Activated gamma-delta T cell (primary cell): ENCODE measurements around the gene EEFSEC.

ENCODE experiments used
- DNase-seq: peaks from one replicate; lab custom pipeline; 2025; lab: John Stamatoyannopoulos, UW

The EEFSEC gene

DNA sequence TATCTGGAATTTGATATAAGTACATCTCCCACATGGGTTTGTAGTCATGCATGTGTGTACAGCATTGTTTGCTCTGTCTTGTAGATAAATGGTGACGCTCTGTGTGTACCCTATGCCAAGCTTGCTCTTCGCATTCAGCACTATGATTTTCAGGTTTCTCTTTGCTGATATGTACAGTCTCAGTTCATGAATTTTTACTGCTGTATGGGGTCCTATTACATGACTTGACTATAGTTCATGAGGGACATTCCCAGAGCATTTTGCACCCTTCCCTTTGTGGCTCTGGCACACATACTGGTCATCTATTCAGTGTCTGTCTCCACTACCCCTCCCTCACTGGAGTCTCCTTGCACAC is 132.7 kb downstream of the EEFSEC start:
- DNase-seq: no peak

DNA sequence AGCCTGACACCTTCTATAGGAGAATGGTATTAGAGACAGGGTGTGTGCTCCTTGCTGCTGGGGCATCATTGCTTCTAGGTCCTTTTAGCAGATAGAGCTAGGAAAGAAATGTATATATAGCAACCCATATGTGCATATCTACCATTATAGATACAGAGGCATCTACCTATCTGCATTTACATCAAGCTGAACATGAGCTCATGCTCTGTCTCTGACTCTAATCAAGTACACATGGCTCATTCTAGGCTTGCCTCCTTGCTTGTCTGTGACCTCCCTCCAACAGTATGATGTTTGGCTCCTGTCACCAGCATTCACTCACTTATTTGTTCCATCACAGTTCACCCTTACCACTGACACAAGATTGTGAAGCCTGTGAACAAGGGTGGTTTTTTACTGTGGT is 133.4 kb downstream of the EEFSEC start:
- DNase-seq: no peak

DNA sequence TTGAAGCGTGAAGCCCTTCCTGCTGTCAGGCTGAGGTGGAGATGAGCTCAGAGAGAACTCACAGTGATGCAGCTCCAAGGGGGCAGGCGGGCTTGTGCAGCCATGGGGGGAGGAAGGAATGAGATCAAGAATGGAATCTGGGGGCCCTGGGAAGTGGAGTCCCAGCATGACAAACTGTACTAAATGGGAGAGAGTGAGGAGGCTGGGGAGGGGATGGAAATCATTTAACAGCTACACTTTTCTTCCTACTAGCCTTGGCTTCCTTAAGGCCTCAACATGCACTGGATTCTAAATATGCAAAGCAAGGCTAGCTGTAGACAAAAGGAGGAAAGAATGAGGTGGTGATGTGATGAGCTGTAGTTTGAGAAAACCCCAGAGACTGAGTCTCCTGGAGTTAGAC is 133.9 kb downstream of the EEFSEC start:
- no peak for DNase-seq

DNA sequence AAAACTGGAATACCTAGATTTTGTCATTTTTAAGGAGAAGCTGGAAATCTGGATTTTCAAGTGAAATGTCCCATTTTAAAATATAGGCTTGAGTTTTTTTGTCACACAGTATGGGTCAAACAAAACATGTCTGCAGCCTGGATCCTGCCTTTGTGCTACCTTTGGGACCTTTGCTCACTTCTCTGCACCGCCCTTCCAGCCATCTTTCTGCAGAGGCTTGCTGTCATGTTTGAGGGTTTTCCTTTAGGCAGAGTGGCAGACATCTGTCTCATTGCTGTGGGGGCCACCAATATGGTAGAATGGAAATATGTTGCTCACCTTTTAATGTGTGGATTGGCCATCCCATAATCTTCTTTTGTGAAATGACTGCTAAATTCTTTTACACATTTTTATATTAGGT is 136.3 kb downstream of the EEFSEC start:
- no peak for DNase-seq

DNA sequence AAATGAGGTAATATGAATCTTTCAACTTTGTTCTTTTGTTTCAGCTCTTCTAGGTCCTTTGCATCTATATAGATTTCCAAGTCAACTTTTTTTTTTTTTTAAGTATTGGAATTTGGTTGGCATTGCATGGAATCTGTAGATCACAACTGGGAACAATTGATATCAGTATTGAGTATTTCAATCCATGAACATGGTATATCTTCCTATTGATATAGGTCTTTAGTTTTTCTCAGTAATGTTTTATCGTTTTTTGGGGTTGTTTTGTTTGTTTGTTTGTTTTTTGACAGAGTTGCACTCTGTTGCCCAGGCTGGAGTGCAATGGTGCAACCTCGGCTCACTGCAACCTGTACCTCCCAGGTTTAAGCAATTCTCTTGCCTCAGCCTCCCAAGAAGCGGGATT is 137.2 kb downstream of the EEFSEC start:
- no peak for DNase-seq

DNA sequence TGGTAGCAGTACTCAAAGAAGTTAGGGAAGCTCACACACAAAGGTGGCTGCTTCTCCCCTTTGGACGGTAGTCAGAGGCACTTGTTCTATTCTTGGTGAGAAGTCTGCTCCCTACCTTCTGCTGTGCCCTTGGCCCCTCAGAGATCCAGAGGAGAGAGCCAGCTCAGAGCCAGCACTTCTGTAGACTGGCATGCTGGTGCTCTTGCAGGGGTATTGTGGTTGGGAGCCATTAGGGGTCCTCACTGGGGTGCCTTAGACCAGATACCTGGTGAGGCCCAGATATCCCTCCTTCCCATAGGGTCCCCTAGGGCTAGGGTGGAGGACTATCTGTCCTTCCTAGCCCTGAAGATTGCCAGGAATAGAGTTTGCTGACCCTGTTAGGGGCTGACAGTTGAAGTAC is 140.6 kb downstream of the EEFSEC start:
- DNase-seq: no peak

DNA sequence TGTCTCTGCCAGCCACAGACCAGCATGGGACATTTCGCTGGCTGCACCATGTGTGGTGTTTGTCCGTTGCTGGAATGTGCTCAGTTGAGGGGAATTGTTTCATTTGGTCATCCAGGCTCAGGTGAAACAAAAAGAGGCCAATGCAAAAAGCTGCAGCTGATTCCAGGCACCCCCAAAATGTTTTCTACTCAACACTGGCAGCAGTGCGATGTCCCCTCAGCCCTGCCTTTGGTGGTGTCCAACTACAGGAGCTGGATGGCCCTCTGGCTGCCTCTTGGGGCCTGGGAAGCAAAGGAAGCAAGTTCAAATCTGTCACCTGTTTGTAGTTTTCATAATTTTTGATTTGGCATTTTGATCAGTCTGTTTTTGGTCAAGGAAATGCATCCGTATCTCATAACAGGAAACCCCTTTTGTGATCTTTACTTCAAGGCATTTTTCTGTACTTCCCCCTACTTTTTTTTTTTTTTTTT is 141.8 kb downstream of the EEFSEC start:
- DNase-seq: no peak

DNA sequence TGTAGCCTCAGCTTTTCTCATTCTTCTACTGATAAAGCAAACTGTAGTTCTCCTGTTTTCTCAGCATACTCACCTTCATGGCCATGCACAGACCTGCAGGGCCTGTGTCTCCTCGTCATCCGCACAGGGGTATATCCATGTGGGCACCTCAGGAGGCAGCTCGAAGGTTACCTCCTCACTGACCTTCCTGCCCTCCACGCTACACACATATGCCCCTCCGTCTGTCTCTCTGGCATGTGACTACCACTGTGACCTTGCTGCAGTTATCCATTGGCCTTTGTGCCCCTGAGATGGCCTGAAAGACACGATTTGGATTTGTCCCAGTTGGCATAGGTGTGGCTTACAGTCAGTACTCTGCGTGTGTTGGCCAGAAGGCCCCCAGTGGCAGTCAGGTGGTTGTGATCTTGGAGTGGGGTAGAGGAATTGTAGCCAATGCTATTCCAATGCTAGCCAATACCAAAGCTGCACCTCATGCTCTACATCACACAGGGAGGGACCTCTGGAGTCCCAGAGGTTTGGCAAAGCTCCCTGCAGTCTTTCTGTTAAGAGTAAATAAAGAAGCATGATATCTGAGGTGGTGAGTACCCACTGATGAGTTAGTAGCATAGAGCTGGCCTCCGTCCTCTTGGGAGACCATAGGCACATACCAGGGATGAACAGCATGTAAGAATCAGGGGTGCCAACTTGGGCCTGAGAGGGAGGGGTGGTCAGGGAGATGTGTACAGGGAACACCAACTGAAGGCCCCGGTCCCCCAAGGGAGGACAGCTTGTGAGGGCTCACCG is 143.4 kb downstream of the EEFSEC start:
- no peak for DNase-seq

DNA sequence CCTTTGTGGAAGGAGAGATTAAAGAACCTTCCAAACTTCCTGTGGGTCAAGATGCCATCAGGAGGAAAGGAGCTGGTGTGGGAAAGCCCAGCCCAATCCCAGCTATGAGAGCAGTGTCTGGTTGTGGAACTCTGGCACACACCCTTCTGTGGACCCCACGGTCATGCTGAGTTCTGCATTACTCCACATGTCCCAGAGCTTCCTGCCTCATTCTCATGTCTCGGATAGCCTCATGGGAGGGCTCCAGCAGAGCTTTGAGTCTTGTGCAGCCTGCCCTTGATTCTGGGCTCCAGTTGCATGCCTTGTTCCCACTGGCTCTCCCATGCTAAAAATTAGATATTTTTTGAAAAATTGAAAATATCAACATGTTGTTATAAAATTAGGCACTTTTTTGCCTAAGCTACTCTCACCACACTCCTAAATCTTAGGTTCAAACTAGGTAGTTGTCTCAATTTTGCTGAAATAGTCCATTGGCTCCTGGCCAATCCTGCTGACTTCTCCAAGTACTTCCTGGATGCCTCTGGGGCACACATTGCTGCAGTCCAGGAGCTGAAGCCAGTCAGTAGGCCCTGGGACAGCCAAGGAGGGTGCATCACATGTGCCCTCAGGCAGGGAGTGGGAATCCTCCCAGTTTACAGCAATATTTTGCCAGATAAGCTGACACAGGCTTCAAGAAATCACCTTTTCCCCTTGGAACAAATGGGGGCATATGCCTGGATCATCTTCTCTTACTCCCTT is 144.3 kb downstream of the EEFSEC start:
- no peak for DNase-seq

DNA sequence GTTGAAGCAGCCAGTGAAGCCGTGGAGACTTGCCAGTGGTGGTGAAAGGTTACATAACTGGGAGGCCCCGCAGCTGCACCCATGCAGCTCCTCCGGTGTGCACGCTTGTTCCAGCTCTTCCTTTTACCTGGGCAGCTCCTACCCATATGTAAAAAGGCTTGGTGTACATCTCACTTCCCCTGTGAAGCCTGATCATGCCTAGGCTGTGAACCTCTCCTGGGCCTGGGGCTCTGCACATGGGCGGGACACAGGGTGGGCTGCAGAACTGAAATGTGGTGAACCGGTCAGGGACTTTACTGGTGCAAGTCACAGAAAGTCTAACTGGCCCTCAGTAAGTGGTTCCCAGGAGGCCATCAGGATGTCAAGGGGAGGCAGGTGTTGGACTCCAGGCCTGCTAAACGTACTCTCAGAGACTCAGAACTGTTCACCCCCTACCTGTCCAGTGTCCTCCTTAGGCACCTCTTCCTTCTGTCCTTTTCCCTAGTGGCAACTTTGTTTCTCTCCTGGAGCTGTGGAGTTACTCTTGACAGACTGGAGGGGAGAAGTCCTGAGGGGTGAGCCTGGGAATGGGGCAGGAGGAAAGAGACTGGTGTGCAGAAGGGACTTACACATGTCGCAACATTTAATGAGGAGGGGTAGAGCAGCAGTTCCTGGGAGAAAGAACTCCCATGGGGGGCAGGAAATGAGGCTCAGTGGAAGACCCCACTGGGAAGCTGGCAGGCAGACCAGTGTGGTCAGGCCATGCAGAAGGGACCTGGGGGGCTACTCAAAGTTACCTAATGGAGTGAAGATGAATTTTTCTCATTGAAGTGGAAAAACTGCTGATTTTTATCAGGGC is 148.1 kb downstream of the EEFSEC start:
- no peak for DNase-seq

DNA sequence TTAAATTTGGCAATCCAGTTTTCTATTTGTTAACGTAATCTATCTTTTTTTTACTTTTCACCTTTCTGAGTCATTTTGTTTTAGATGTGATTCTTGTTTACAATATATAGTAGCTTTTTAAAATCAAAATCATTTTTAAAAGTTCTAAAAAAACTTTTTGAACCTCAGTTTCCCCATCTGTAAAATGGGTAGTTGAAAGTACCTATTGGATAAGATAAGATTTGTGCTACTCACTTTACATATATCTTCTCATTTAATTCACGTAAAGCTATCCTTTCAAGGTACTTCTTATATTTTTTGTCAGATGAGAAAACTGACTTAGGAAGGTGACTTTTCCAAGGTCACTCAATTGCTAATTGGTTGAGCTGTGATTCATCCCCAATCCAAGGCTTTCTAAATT is 153.2 kb downstream of the EEFSEC start:
- DNase-seq: no peak

DNA sequence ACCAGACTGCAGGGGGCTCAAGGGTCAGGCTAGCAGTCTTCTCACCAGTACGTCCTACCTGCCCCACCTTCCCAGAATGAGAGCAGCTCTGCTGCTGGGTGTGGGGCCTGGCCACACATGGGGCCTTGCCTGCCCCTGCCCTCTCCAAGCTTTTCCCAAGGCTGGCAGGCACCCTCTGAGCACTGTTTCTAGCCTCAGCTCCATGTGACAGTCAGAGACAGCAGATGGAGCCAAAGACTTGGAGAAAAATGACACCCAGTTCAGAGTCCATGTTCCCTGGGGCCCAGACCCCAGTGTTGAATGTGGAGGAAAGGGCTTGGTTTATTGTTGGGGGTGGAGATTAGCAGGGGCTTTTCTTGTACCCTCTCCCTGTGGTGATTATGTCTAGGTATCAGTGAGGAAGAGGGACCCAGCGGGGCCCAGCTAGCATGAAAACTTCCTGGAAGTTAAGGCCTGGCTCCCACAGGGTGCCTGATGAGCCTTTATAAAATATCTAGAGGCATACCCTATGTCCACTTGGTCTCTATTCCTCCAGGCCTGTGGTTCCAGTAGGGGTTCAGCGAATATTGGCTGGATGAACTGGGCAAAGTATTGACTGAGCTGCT is 153.8 kb downstream of the EEFSEC start:
- no peak for DNase-seq

DNA sequence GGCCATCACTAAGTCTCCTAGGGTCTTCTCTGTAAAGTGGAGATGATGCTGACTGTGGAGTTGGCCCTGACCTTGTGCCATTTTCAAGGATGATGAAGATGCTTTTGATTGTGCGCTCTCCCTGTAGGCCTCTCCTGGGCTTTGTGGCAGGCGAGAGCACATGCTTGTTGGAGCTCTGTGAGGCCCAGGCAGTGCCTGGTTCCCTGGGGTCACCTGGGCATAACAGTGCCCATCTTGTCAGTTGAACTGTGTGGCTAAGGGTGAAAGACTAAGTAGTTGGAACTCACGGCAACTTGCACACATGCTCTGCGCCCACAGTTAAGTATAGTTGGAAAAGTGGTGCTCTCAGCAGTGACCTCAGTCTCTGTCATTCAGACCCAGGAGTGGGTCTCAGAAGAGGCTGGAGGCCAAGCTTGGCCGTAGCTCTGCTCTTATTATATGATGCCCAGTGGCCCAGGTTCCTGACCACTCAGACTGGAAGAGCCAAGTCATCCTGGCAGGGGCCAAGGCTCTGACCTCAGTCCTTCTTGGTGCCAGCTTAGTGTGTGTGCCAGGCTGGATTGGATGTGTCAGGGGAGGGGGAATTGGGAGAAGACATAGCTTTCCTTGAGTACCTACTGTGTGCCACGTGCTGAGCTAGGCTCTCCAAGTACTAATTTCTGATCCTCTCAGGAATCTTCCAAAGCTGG is 154.6 kb downstream of the EEFSEC start:
- DNase-seq: no peak

DNA sequence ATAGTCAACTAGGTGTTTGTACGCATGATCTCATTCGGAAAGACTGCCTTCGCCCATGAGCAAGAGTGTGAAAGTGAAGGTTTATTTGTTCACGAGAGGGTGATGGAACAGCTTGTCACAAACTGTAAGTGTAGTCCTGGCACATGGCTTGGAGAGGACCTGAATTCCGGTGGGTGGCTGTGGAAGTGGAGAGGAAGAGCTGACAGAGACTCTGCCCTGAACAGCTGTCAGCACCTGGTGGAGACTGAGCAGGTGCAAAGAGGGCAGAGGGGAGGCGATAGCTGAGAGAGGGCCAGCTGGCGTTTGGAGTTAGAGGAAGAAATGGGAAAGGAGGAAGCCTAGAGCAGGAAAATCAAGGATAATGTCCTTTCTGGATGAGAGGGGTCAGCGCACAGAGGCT is 155.7 kb downstream of the EEFSEC start:
- no peak for DNase-seq

DNA sequence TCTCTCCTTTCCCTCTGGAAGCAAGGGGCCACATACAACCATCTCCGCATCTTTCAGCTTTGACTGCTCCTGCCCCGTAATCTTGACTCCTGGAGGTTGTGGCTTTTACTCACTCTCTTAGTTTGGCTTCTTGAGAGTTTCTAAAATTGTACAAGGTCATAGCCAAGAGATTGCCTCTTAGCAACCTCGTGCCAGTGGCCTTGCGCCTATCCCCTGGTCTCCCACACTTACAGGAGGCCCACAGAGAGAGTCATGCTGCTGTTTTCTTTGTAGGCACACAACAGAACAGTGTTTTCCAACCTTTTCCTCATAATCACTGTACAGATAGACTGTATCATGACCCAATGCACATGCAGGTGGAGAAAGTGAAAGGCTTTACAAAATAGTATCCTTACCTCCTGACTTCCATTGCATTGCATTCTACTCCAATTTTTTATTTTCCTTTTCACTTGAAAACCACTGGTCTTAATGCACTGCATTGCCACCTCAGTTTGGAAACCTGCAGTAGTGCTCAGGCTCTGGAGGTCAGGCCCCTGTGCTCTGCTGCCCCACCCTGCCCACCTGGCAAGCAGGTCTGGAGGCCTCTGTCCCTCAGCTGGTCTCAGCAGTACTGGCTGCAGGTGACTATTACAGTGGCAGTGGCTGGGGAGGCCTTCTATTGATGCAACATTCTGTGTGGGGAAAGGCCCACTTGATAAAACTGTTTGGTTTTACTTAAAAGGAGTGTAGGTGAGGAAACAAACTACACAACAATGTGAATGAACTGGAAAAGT is 157.2 kb downstream of the EEFSEC start:
- no peak for DNase-seq

DNA sequence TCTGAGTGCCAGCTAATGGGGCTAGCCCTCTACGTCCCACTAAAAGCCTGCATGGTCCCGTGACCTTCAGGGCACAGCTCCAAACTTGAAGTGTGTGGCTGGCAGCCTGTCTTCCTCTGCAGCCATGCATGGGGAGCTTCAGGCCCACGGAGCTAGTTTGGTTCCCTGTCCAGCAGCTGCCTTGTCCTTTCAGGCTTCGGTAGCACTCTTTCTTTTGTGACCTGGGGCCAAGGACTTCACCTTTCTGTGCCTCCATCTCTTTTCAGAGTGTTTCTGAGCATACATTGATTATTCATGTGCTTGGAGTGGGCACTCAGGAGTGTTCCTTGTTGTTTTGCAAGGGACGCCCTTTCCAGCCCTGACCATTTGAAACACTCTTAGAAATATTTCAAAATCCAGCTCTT is 158.2 kb downstream of the EEFSEC start:
- no peak for DNase-seq

DNA sequence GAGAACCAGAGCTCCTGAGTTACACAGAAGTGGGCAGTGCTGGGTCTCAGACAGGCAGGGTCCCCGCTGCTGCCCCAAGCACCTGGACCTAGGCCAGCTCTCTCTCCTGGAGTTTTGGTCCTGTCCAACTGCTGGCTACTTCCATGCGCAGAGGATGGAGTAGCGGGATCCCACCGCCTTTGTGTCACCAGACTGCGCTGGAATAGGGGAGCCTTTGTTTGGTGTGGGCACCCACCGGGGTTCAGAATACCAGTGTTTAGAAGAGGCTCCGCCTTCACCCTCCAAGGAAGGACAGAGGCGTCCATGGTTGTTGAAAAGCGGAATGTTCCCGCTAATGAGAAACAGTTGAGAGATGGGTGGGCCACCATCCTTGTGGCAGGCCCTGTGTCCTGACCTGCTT is 159.0 kb downstream of the EEFSEC start:
- DNase-seq: no peak

DNA sequence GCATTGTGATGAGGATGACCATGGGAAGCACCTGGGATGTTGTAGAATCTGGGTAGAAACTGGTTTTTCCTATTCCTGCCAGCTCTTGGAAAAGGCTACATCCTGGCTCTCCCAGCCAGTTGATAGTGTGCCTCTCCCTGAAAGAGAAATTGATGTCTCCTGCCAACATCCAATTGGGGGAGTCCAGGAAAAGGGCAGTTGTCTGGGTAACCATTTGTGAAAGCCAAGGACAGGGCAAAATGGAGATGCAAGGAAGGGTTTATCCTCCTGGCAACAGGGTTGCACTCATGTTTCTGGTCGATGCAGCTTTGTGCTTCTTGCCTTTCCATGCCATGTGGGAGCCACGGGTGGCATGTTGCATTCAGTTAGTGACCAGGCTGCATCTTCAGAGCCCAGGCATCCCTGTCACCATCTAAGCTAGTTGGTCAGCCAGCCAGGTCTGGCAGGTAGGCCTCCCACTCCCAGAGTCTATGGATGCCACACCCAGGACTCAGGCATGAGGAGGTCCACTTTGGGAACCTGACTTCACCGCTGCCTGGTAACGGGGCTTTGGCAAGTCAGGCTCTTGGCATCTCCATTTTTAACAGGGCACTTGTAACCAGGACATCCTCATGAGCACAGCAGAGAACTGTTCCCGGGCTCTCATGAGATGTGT is 159.9 kb downstream of the EEFSEC start:
- no peak for DNase-seq

DNA sequence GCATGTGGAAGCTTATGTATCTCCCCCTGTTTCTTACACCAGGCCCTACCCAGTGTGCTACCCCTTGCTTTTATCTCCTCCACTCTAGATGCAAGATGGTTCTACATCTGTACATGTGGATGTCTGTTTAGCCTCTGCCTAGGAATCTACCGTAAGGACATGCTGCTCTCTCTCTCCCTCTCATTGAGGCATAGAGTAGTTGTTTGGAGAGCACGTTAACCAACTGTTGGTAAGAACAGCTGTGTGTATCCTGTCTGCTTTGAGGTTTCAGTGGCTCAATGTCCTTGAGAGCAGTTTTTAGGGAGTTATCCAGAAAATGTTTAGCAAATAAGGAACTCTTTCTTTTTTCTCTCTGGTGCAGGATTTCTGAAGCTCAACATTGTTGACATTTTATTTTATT is 160.7 kb downstream of the EEFSEC start:
- DNase-seq: no peak

DNA sequence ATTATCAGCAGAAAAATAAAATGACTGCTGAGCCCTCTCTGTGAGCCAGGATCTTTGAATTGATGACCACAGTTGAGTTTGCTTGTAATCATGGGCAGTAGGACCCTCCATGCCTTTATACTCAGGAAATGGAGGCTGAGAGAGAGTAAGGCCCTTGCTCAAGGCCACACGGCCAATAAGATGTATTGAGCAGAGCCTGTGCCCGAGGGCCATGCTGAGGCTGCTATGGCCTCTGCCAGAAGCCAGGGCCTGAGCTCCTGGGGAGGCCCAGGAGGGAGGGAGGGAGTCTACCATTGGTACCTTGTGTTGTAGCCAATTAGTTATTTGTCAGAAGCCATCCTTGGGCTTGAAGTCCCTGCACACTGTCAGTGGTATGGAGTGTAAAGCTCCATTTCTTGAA is 162.0 kb downstream of the EEFSEC start:
- DNase-seq: no peak
